Esophagus squamous epithelium (tissue), 5 donors: ENCODE data around the gene HAX1. TPM values are rescaled to one million over a fixed set of nuclear protein-coding genes. Genes with fewer than 3 reads are reported as not detected.
A peak's percentile ranks its signal among the peaks of the same experiment; 100 is the strongest.
"Not testable (repeated sequence)": the region's sequence is repeated elsewhere in the genome, so short reads cannot be mapped to it uniquely, and the experiment has no call there.

Source experiments
- DNase-seq: peaks from one replicate; lab custom pipeline; 2025; lab: John Stamatoyannopoulos, UW
- H3K27ac ChIP-seq, 4 donors: fragments of 200-600 bp; sonication (generic); one replicate each; pipeline ENCODE4 v1.5.1; 2016 to 2019; ENCODE audit warnings: mild to moderate bottlenecking in 1 of 4
- H3K27me3 ChIP-seq, 4 donors: fragments of 200-600 bp; sonication (generic); 1 replicate in 3 of 4; 2 replicates in 1 of 4; pipeline versions ENCODE4 v1.5.1 to v1.6.0; 2017 to 2021; ENCODE audit warnings: antibody characterized with exemption in 1 of 4
- H3K36me3 ChIP-seq, 3 donors: fragments of 200-600 bp; sonication (generic); one replicate each; pipeline ENCODE4 v1.5.1; 2016 to 2019
- H3K4me1 ChIP-seq, 3 donors: fragments of 200-600 bp; sonication (generic); one replicate each; pipeline ENCODE4 v1.5.1; 2017 to 2019
- H3K4me3 ChIP-seq, 4 donors: fragments of 200-600 bp; sonication (generic); 1 replicate in 3 of 4; 2 replicates in 1 of 4; pipeline ENCODE4 v1.5.1; 2016 to 2019; ENCODE audit warnings: mild to moderate bottlenecking in 2 of 4, moderate library complexity in 1 of 4
- H3K9me3 ChIP-seq, 3 donors: fragments of 200-600 bp; sonication (generic); one replicate each; pipeline ENCODE4 v1.5.1; 2016 to 2019
- CTCF ChIP-seq, 6 experiments: fragments of 450-650 bp in 4 of 6; fragments of 200-600 bp in 2 of 6; sonication (generic) in 2 of 6; IDR thresholded peaks; one replicate each; pipeline ENCODE4 v1.5.1; 2016 to 2019; ENCODE audit warnings: antibody characterized with exemption in 6 of 6, mild to moderate bottlenecking in 4 of 6, moderate library complexity in 4 of 6
- POLR2A ChIP-seq, 4 donors: fragments of 450-650 bp; IDR thresholded peaks; one replicate each; pipeline ENCODE4 v1.6.1; 2017; ENCODE audit warnings: antibody characterized with exemption in 4 of 4, mild to moderate bottlenecking in 4 of 4, moderate library complexity in 3 of 4
- WGBS, 2 donors: methylation state at CpG; one replicate each; pipeline ENCODE4 v1.1.5; 2018; 5-methylcytosine and 5-hydroxymethylcytosine counted together
- intact Hi-C: fragments of 100-400 bp; cut with DNase I; formaldehyde crosslinking; loops from one replicate; pipeline ENCODE4 v1.15.0; 2022
- total RNA-seq, 4 donors: library from RNA; depleted of rRNA; stranded (reverse); fragments of >200 nt; gene quantifications; one replicate each; pipeline ENCODE4 v1.1.0, GENCODE V29; 2016
- donor health status: DM: yes; HTN: yes; CAD: no.

Gene HAX1
- total RNA-seq, 4 donors from 2014 or later = 39.3 to 105 (median 88.9) TPM

GRCh38 chr1:154276797-154277196, 4.4 kb downstream of the HAX1 start:
- Histone ChIP-seq H3K4me3 (no peak overlapping the region), H3K27me3 (no peaks in the 10 kb centered on the region), H3K4me1 (peaks cover 0 to 20% (median 12%) of the 10 kb centered on the region in 3 donors), H3K27ac (no peak overlapping the region), H3K36me3 (peaks cover 0 to 39% (median 13%) of the 10 kb centered on the region in 3 donors), H3K9me3 (no peaks in the 10 kb centered on the region)
- no peak for DNase-seq
- 85 to 90% methylated on average over 7 of the region's 7 CpGs for WGBS, 2 donors
- TF ChIP-seq CTCF (IDR thresholded peaks at IDR 0.05) (peak in 2 of 6 experiments; percentile 14 to 20), POLR2A (IDR thresholded peaks at IDR 0.05) (no peak)
- intact Hi-C loops = no loop called here

DNA sequence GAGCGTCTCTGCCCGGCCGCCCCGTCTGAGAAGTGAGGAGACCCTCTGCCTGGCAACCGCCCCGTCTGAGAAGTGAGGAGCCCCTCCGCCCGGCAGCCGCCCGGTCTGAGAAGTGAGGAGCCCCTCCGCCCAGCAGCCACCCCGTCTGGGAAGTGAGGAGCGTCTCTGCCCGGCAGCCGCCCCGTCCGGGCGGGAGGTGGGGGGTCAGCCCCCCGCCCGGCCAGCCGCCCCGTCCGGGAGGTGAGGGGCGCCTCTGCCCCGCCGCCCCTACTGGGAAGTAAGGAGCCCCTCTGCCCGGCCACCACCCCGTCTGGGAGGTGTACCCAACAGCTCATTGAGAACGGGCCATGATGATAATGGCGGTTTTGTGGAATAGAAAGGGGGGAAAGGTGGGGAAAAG, 15.2 kb downstream of the HAX1 start:
- H3K27me3 ChIP-seq, H3K4me3 ChIP-seq, H3K4me1 ChIP-seq, intact Hi-C loops, DNase-seq, H3K9me3 ChIP-seq, H3K36me3 ChIP-seq, H3K27ac ChIP-seq: not testable (repeated sequence)
- no CpG with 5 or more reads among the region's 30 CpGs for WGBS, 2 donors

DNA sequence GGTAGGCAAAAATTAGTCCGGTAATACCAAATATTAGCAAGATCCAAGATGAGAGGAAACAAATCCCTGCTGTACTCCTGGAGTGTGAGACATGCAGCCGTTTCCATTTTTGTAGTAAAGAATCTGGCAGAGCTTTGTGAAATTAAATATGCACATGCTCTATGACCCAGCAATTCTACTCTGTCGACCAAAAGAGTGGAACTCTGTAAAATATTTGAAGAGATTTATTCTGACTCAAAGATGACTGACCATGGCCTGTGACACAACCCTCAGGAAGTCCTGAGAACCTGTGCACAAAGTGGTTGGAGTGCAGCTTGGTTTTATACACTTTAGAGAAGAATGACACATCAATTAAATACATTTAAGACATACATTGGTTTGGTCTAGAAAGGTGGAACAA, 16.2 kb downstream of the HAX1 start:
- H3K4me3 ChIP-seq = no peak overlapping the region
- DNase-seq = no peak
- no peaks in the 10 kb centered on the region for H3K4me1 ChIP-seq
- WGBS, 2 donors = 66 to 70% methylated on average over 3 of the region's 3 CpGs
- TF ChIP-seq POLR2A (IDR thresholded peaks at IDR 0.05) (no peak), CTCF (IDR thresholded peaks at IDR 0.05) (no peak)
- H3K36me3 ChIP-seq = no peaks in the 10 kb centered on the region
- no peak overlapping the region for H3K27ac ChIP-seq
- no peaks in the 10 kb centered on the region for H3K27me3 ChIP-seq
- intact Hi-C loops = no loop called here
- peaks cover 0 to 1% (median 0%) of the 10 kb centered on the region in 3 donors for H3K9me3 ChIP-seq

- no peaks in the 10 kb centered on the region for H3K4me1 ChIP-seq
- intact Hi-C loops = no loop called here
- WGBS, 2 donors = 79 to 100% methylated on average over 1 of the region's 1 CpG
- TF ChIP-seq CTCF (IDR thresholded peaks at IDR 0.05) (no peak), POLR2A (IDR thresholded peaks at IDR 0.05) (no peak)
- DNase-seq = no peak
- no peak overlapping the region for H3K27ac ChIP-seq
- no peak overlapping the region for H3K4me3 ChIP-seq
- H3K9me3 ChIP-seq = peaks cover 0 to 23% (median 15%) of the 10 kb centered on the region in 3 donors
- no peaks in the 10 kb centered on the region for H3K36me3 ChIP-seq
- H3K27me3 ChIP-seq = no peaks in the 10 kb centered on the region
Measured at GRCh38 chr1:154290921-154291320, 18.5 kb downstream of the HAX1 start.

DNA sequence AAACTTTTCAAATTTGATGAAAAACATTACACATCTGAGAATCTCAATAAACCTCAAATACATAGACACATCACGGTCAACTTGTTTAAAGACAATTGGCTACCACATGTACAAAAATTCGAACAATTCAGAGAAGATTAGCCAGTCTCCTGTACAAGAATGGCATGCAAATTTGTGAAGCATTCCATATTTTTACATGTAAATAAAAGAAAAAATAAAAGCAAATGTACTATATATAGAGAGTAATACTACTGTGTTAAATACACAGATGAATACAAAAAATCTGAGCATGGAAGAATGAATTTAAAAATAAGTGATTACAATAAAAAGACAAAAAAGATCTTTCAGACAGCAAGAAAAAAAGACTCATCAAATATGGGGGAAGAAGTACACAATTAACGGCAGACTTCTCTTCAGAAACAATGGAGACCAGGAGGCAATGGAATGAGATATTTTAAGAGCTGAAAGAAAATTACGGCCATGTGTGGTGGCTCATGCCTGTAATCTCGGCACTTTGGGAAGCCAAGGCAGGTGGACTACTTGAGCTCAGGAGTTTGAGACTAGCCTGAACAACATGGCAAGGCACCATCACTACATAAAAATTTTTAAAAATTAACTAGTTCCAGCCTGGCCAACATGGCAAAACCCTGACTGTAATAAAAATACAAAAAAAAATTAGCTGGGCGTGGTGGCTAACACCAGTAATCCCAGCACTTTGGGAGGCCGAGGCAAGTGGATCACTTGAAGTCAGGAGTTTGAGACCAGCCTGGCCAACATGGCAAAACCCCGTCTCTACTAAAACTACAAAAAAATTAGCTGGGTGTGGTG, 23.2 kb downstream of the HAX1 start:
- intact Hi-C loops = no loop called here
- no peaks in the 10 kb centered on the region for H3K4me1 ChIP-seq
- no peaks in the 10 kb centered on the region for H3K36me3 ChIP-seq
- no peak for DNase-seq
- 69 to 73% methylated on average over 8 of the region's 8 CpGs for WGBS, 2 donors
- no peak for TF ChIP-seq POLR2A (IDR thresholded peaks at IDR 0.05)
- TF ChIP-seq CTCF (IDR thresholded peaks at IDR 0.05) = no peak
- H3K27ac ChIP-seq = no peak overlapping the region
- peaks cover 0 to 38% (median 20%) of the 10 kb centered on the region in 3 donors for H3K9me3 ChIP-seq
- no peaks in the 10 kb centered on the region for H3K27me3 ChIP-seq
- no peak overlapping the region for H3K4me3 ChIP-seq
